Activated B cell treated with CpG ODN at 0.5 μM for 24 hours (primary cell): ENCODE measurements around the gene GRIN2C. TPM values are rescaled to one million over a fixed set of nuclear protein-coding genes. Genes with fewer than 3 reads are reported as not detected.

Source experiments
- ATAC-seq: fragments of 200-7000 bp; cut with Tn5 transposase; one replicate; pipeline ENCODE4 v1.10.0; 2021; ENCODE audit warnings: low read depth, mild to moderate bottlenecking, moderate library complexity
- CTCF ChIA-PET: fragments of 350-600 bp; sonication (Branson Sonifier 250); formaldehyde crosslinking; loops from one replicate; lab custom pipeline; 2021; ENCODE audit warnings: antibody characterized with exemption; lab: Charles Lee
- POLR2A ChIA-PET: fragments of 350-600 bp; sonication (Branson Sonifier 250); formaldehyde crosslinking; loops from one replicate; lab custom pipeline; 2021; ENCODE audit warnings: antibody characterized with exemption; lab: Charles Lee
- DNase-seq: peaks from one replicate; pipeline ENCODE4 v3.0.0; 2022
- H3K27ac Mint-ChIP-seq: one replicate; pipeline ENCODE4 v1.8.0; 2020; ENCODE audit warnings: mixed read lengths
- H3K27me3 Mint-ChIP-seq: one replicate; pipeline ENCODE4 v1.8.0; 2021; ENCODE audit warnings: mixed read lengths
- H3K36me3 Mint-ChIP-seq: one replicate; pipeline ENCODE4 v1.8.0; 2021; ENCODE audit warnings: low read depth, mixed read lengths
- H3K4me1 Mint-ChIP-seq: one replicate; pipeline ENCODE4 v1.8.0; 2021; ENCODE audit warnings: mixed read lengths
- H3K4me3 Mint-ChIP-seq: one replicate; pipeline ENCODE4 v1.8.0; 2020; ENCODE audit warnings: mild to moderate bottlenecking, mixed read lengths
- H3K9me3 Mint-ChIP-seq: one replicate; pipeline ENCODE4 v1.8.0; 2020; ENCODE audit warnings: mixed read lengths
- CTCF ChIP-seq: fragments of 200-600 bp; IDR thresholded peaks from one replicate; pipeline ENCODE4 v1.8.0; 2022; ENCODE audit warnings: antibody characterized with exemption, mild to moderate bottlenecking
- intact Hi-C: fragments of 100-400 bp; cut with micrococcal nuclease; formaldehyde crosslinking; loops from one replicate; pipeline ENCODE4 v1.15.1; 2024
- total RNA-seq: library from RNA; stranded (reverse); gene quantifications from 2 replicates; pipeline ENCODE4 v1.2.3, GENCODE V29; 2022

GRIN2C gene
- total RNA-seq, 1 donor from 2014 or later, result not detected

GRCh38 chr17:74893936-74894671 lies 34.4 kb upstream of the GRIN2C start:
- no peak for TF ChIP-seq CTCF
- H3K9me3 Mint-ChIP-seq, result no peaks in the 10 kb centered on the region
- ChIA-PET POLR2A (no interaction called here), CTCF (no interaction called here)
- intact Hi-C loops, result no loop called here
- H3K4me1 Mint-ChIP-seq, result peaks cover 4% of the 10 kb centered on the region
- peak overlapping the region; percentile 37 for H3K4me3 Mint-ChIP-seq
- DNase-seq (no peak), ATAC-seq (no peak)
- no peak overlapping the region for H3K27ac Mint-ChIP-seq
- H3K27me3 Mint-ChIP-seq, result peaks cover 22% of the 10 kb centered on the region
- H3K36me3 Mint-ChIP-seq, result no peaks in the 10 kb centered on the region

- intact Hi-C loops, result no loop called here
- CTCF ChIA-PET, result interaction anchor here (0.5 kb wide), 1 partner anchor 102 kb away, joined by 3 read pairs; no protein-coding TSS in a partner anchor
- POLR2A ChIA-PET, result no interaction called here
- H3K27me3 Mint-ChIP-seq, result peaks cover 23% of the 10 kb centered on the region
- no peaks in the 10 kb centered on the region for H3K9me3 Mint-ChIP-seq
- ATAC-seq (no peak), DNase-seq (no peak)
- H3K4me3 Mint-ChIP-seq, result peak within 1 kb of the TSS; percentile 37
- H3K27ac Mint-ChIP-seq, result no peak within 1 kb of the TSS
- peaks cover 4% of the 10 kb centered on the region for H3K4me1 Mint-ChIP-seq
- H3K36me3 Mint-ChIP-seq, result no peaks in the 10 kb centered on the region
- no peak for TF ChIP-seq CTCF
Measured at GRCh38 chr17:74892974-74893911, 33.6 kb upstream of the GRIN2C start, which contains the start of gene FADS6. TSS of gene FADS6 (minus strand) at chr17:74893633. CDS start at chr17:74893595, 38 bp downstream.

GRCh38 chr17:74892013-74892841 lies 32.5 kb upstream of the GRIN2C start:
- CTCF ChIA-PET, result no interaction called here
- Mint-ChIP-seq H3K4me3 (no peak overlapping the region), H3K27ac (no peak overlapping the region), H3K4me1 (peaks cover 4% of the 10 kb centered on the region), H3K36me3 (no peaks in the 10 kb centered on the region), H3K27me3 (peaks cover 25% of the 10 kb centered on the region), H3K9me3 (no peaks in the 10 kb centered on the region)
- POLR2A ChIA-PET, result no interaction called here
- ATAC-seq, result no peak
- TF ChIP-seq CTCF, result no peak
- DNase-seq, result no peak
- intact Hi-C loops, result no loop called here

- no peak for ATAC-seq
- H3K27me3 Mint-ChIP-seq, result peaks cover 29% of the 10 kb centered on the region
- H3K36me3 Mint-ChIP-seq, result no peaks in the 10 kb centered on the region
- H3K9me3 Mint-ChIP-seq, result no peaks in the 10 kb centered on the region
- intact Hi-C loops, result no loop called here
- ChIA-PET POLR2A (no interaction called here), CTCF (no interaction called here)
- TF ChIP-seq CTCF, result no peak
- no peak for DNase-seq
- no peak overlapping the region for H3K27ac Mint-ChIP-seq
- no peak overlapping the region for H3K4me3 Mint-ChIP-seq
- H3K4me1 Mint-ChIP-seq, result peaks cover 4% of the 10 kb centered on the region
Measured at GRCh38 chr17:74890554-74890953, 30.9 kb upstream of the GRIN2C start.
